ENCODE data around the gene IPCEF1.

IPCEF1 gene

GRCh38 chr6:154247119-154247861 lies 109.3 kb downstream of the IPCEF1 start:
- DNase-seq (ENCODE audit: low read depth in 2 of 2), result no peak

DNA sequence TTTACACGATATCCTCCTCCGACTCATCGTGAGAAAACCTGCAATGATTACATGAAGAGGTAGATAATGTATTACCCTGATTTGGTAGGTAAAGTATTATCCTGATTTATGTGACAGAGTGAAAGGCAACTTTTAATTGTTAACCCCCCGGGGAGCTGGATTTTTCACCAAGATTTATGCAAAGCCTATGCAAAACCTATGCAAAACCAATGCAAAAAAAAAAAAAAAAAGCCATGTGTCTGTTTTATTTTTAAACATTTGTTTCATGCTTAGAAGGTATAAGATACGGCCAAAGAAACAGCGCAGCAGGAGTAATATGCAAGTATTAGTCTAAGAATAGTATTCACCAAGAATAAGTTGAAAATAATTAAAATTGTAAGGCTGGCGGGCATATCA lies 109.9 kb downstream of the IPCEF1 start:
- DNase-seq (ENCODE audit: low read depth in 2 of 2), result no peak

- no peak for DNase-seq (ENCODE audit: low read depth in 2 of 2)
Observed at GRCh38 chr6:154245506-154245905, 111.1 kb downstream of the IPCEF1 start.

DNA sequence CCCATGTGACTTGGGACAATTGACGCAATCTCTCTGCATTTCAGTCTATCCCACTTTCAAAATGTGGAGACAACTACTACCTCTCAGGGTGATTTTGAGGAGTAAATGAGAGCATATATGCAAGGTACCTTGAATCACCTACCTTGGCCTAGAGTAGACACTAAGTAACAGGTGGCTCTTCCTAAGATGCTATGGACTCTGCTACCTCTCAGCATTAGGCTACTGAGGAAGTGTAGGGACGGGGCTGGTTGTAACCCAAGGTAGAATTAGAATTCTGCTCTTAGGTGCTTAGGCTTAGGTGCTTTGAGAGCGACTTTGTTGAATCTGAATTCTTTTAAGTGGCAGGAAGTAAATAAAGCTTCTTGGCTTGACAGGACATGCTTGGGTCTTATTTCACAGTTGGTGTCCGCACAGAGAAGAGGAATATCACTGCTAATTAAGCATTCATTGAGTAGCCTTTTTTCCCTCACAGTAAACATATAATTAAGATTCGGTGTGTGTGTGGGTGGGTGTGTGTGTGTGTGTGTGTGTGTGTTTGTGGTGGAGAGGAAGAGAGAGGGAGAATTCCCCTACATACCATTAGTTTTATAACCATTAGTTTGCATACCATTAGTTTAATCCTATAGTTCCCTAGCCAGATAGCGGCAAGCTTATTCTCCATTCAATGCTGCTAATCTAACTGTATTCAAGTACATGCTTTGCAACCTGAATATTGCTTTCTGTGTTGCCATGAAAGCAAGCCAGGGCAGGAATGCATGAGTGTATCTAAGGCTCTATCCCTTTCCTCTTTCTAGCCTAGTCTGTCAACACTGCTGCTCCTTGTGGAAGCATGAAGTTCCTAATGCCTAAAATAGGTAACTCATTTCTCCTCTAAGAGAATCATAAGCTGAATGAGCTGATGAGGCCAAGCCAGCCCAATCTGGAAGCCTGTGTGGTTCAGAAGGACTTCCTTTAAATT lies 112.5 kb downstream of the IPCEF1 start:
- no peak for DNase-seq (ENCODE audit: low read depth in 2 of 2)

DNA sequence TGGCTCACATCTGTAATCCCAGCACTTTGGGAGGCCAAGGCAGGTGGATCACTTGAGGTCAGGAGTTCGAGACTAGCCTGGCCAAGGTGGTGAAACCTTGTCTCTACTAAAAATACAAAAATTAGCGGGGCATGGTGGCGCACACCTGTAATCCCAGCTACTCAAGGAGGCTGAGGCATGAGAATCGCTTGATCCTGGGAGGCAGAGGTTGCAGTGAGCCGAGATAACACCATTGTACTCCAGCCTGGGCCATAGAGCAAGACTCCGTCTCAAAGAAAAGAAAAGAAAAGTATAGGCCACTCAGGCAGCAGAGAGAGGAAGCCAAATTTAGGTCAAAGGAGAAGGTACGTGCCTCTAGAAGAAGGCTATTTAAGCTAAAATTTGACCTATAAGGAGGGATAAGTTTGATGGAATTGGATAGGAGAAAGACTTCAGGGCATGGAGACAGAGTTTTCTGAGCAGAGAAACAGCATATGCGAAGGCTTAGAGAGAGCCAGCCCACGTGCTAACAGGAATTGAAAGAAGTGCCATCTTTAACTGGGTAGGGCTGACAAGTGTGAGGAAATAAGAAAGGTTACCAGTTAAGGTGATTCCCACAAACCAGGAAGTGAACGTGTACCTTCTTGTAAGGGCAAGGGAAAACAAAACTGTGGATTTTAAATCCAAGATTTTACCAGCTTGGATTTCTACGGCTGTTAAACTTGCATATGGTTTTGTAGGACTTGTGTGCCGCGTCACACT lies 113.8 kb downstream of the IPCEF1 start:
- DNase-seq (ENCODE audit: low read depth in 2 of 2), result no peak

GRCh38 chr6:154241581-154241980 lies 115.0 kb downstream of the IPCEF1 start:
- no peak for DNase-seq (ENCODE audit: low read depth in 2 of 2)

DNA sequence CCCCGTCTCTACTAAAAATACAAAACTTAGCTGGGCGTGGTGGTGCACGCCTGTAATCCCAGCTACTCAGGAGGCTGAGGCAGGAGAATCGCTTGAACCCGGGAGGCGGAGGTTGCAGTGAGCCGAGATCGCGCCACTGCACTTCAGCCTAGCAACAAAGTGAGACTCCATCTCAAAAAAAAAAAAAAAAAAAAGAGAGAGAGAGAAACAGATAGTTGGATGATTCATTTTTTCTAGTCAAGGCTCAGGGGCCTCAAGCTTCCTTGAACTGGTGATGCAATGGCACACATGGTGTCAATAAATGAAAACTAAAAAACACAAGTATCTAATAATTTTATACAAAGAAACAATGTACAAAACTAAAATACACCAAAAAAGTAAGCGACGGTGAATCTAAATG lies 115.5 kb downstream of the IPCEF1 start:
- DNase-seq (ENCODE audit: low read depth in 2 of 2), result peak; percentile 12 to 14

DNA sequence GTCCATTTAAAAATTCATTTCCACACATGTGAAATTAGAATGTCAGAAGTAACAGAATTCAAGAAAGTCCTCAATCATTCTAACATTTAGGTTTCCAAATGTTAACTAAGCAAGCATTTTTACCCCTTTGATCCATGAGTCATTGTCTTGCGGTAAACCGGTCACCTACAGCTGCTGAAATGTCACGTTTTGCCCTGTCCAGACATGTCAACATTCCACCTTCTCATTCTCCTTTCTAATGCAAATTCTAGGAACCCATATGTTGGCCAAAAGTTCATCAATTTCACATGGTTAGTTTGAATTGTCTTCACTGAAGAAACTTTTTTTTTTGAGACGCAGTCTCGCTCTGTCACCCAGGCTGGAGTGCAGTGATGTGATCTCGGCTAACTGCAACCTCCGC lies 117.2 kb downstream of the IPCEF1 start:
- DNase-seq (ENCODE audit: low read depth in 2 of 2), result no peak

GRCh38 chr6:154238831-154239230 lies 117.8 kb downstream of the IPCEF1 start:
- DNase-seq (ENCODE audit: low read depth in 2 of 2), result no peak

GRCh38 chr6:154236646-154237301 lies 119.8 kb downstream of the IPCEF1 start:
- DNase-seq (ENCODE audit: low read depth in 2 of 2), result no peak

- DNase-seq (ENCODE audit: low read depth in 2 of 2), result no peak
Observed at GRCh38 chr6:154234019-154234772, 122.4 kb downstream of the IPCEF1 start.

- DNase-seq (ENCODE audit: low read depth in 2 of 2), result no peak
Observed at GRCh38 chr6:154233383-154233782, 123.2 kb downstream of the IPCEF1 start.

- DNase-seq (ENCODE audit: low read depth in 2 of 2), result no peak
Observed at GRCh38 chr6:154232013-154232910, 124.3 kb downstream of the IPCEF1 start.

- no peak for DNase-seq (ENCODE audit: low read depth in 2 of 2)
Observed at GRCh38 chr6:154230910-154231595, 125.5 kb downstream of the IPCEF1 start.

- DNase-seq (ENCODE audit: low read depth in 2 of 2), result no peak
Observed at GRCh38 chr6:154230393-154230792, 126.2 kb downstream of the IPCEF1 start.

- DNase-seq (ENCODE audit: low read depth in 2 of 2), result no peak
Observed at GRCh38 chr6:154229786-154230185, 126.8 kb downstream of the IPCEF1 start.

DNA sequence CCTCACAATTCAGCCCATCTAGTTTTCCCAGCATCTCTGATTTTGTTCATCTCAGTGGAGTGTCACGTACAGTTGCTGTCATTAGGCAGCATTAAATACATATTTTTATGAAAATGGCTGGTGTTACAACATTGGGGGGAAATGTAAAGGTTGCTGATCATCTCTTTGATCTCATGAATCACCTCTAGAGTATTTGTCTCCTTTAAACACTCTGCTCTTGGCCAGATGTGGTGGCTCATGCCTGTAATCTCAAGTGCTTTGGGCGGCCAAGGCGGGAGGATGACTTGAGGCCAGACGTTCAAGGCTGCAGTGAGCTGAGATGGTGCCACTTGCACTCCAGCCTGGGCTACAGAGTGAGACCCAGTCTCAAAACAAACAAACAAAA lies 128.1 kb downstream of the IPCEF1 start:
- DNase-seq (ENCODE audit: low read depth in 2 of 2), result no peak

GRCh38 chr6:154227862-154228520 lies 128.6 kb downstream of the IPCEF1 start:
- no peak for DNase-seq (ENCODE audit: low read depth in 2 of 2)

DNA sequence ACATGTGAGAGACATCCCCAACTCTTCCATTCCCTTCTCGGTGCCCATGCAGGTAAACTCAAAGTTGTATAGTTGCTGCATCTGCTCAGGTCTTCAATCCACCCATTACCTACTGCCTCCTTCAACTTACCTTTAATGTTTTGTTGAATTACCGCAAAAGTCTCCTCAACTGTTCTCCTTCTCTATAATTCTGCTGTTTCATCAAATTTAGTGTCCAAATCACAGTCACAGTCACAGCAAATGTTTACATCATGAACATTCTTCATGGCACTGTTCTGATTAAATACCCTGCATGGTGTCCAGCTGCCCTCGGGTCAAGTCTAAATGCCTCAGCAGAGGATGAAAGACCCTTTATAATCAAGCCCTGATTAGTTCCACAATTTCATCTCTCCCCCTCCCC lies 130.1 kb downstream of the IPCEF1 start:
- no peak for DNase-seq (ENCODE audit: low read depth in 2 of 2)
